Upper lobe of left lung (tissue), 6 donors: ENCODE measurements around the gene NAALADL1. TPM values are rescaled to one million over a fixed set of nuclear protein-coding genes. Genes with fewer than 3 reads are reported as not detected.
A peak's percentile ranks its signal among the peaks of the same experiment; 100 is the strongest.
"Not testable (repeated sequence)": the region's sequence is repeated elsewhere in the genome, so short reads cannot be mapped to it uniquely, and the experiment has no call there.

Experiments used
- ATAC-seq, 2 donors: fragments of 200-7000 bp; cut with Tn5 transposase; one replicate each; pipeline ENCODE4 v1.9.1; 2022; ENCODE audit warnings: mild to moderate bottlenecking in 2 of 2, moderate library complexity in 2 of 2; ENCODE audit not compliant: low FRiP score in 2 of 2
- DNase-seq, 2 donors: peaks; one replicate each; pipeline ENCODE4 v3.0.0-alpha.2; 2019 to 2020
- H3K27ac ChIP-seq, 4 donors: fragments of 200-600 bp; sonication (generic); one replicate each; pipeline ENCODE4 v1.5.1; 2016 to 2019
- H3K27me3 ChIP-seq, 4 donors: fragments of 200-600 bp; sonication (generic); one replicate each; pipeline ENCODE4 v1.5.1; 2017 to 2019
- H3K36me3 ChIP-seq, 4 donors: fragments of 200-600 bp; sonication (generic); one replicate each; pipeline ENCODE4 v1.5.1; 2016 to 2019
- H3K4me1 ChIP-seq, 4 donors: fragments of 200-600 bp; sonication (generic); one replicate each; pipeline ENCODE4 v1.5.1; 2018 to 2019
- H3K4me3 ChIP-seq, 4 donors: fragments of 200-600 bp; sonication (generic); one replicate each; pipeline ENCODE4 v1.5.1; 2017 to 2019; ENCODE audit warnings: mild to moderate bottlenecking in 2 of 4, moderate library complexity in 1 of 4
- H3K9me3 ChIP-seq, 4 donors: fragments of 200-600 bp; sonication (generic); one replicate each; pipeline ENCODE4 v1.5.1; 2018 to 2019
- EP300 ChIP-seq, 4 donors: sonication (generic); formaldehyde crosslinking; IDR thresholded peaks; one replicate each; pipeline ENCODE4 v1.5.1; 2017; ENCODE audit warnings: antibody characterized with exemption in 4 of 4, control low read depth in 2 of 4
- POLR2A ChIP-seq, 4 donors: fragments of 450-650 bp; IDR thresholded peaks; one replicate each; pipeline ENCODE4 v1.5.1; 2016 to 2017; ENCODE audit warnings: antibody characterized with exemption in 4 of 4, mild to moderate bottlenecking in 2 of 4
- POLR2AphosphoS5 ChIP-seq, 2 donors: sonication (generic); formaldehyde crosslinking; IDR thresholded peaks; one replicate each; pipeline ENCODE4 v1.5.1; 2017; ENCODE audit warnings: antibody characterized with exemption in 2 of 2
- WGBS, 2 donors: methylation state at CpG; one replicate each; pipeline ENCODE4 v1.1.5; 2017 to 2018; 5-methylcytosine and 5-hydroxymethylcytosine counted together
- total RNA-seq, 6 donors: library from RNA; depleted of rRNA in 4 of 6; stranded (reverse); fragments of >200 nt in 4 of 6; gene quantifications; one replicate each; pipeline versions ENCODE4 v1.1.0 to v1.2.1, GENCODE V29; 2016 to 2021
- TF ChIP-seq, protein P1 (sequence below), 6 experiments: fragments of 450-650 bp in 4 of 6; fragments of 200-600 bp in 2 of 6; sonication (generic) in 2 of 6; IDR thresholded peaks; one replicate each; pipeline ENCODE4 v1.5.1; 2016 to 2019; ENCODE audit warnings: antibody characterized with exemption in 6 of 6
- donor health status: DM: no; HTN: no; CAD: no; lungs with moderate emphysema.
- donor health status: DM: no; HTN: yes; CAD: no; lungs with severe emphysema.

The NAALADL1 gene
- total RNA-seq, 6 donors from 2014 or later: 5.9 to 27.2 (median 9.1) TPM

- Histone ChIP-seq H3K36me3 (peaks cover 0 to 3% (median 1%) of the 10 kb centered on the region in 4 donors), H3K4me3 (peak overlapping the region; percentile 56 to 83 (median 68)), H3K4me1 (peaks cover 15 to 27% (median 21%) of the 10 kb centered on the region in 4 donors), H3K27me3 (no peaks in the 10 kb centered on the region), H3K9me3 (no peaks in the 10 kb centered on the region), H3K27ac (peak overlapping the region; percentile 95 to 98 (median 97))
- ATAC-seq: peak; percentile 96
- peak; percentile 95 to 97 for DNase-seq
- TF ChIP-seq EP300 (IDR thresholded peaks at IDR 0.05) (no peak), POLR2AphosphoS5 (IDR thresholded peaks at IDR 0.05) (peak; percentile 67 to 69), POLR2A (IDR thresholded peaks at IDR 0.05) (peak in 3 of 4 donors; percentile 36 to 67 (median 39))
- TF ChIP-seq, protein P1, sequence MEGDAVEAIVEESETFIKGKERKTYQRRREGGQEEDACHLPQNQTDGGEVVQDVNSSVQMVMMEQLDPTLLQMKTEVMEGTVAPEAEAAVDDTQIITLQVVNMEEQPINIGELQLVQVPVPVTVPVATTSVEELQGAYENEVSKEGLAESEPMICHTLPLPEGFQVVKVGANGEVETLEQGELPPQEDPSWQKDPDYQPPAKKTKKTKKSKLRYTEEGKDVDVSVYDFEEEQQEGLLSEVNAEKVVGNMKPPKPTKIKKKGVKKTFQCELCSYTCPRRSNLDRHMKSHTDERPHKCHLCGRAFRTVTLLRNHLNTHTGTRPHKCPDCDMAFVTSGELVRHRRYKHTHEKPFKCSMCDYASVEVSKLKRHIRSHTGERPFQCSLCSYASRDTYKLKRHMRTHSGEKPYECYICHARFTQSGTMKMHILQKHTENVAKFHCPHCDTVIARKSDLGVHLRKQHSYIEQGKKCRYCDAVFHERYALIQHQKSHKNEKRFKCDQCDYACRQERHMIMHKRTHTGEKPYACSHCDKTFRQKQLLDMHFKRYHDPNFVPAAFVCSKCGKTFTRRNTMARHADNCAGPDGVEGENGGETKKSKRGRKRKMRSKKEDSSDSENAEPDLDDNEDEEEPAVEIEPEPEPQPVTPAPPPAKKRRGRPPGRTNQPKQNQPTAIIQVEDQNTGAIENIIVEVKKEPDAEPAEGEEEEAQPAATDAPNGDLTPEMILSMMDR (IDR thresholded peaks at IDR 0.05): peak; percentile 71 to 89 (median 86)
- 12 to 37% methylated on average over 6 to 19 of the region's 22 CpGs for WGBS, 2 donors
Measured at GRCh38 chr11:65013130-65013887, 45.0 kb downstream of the NAALADL1 start.

DNA sequence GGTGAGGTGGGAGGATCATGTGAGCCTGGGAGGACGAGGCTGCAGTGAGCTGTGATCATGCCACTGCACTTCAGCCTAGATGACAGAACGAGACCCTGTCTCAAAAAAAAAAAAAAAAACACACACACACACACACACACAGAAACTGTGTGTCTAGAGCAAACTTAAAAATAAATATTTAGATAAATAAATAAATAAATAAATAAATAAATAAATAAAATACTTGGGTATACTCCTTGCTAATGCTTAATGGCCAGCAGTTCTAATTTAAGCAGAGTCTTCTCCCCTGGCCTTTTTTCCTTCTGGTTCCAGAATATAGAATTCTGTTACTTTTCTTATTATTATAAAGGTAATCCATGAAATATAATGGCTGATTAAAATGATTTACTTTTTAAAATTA, 49.5 kb downstream of the NAALADL1 start:
- 83 to 85% methylated on average over 2 of the region's 2 CpGs for WGBS, 2 donors
- H3K27ac ChIP-seq: no peak overlapping the region
- H3K36me3 ChIP-seq: no peaks in the 10 kb centered on the region
- H3K9me3 ChIP-seq: no peaks in the 10 kb centered on the region
- H3K4me3 ChIP-seq: no peak overlapping the region
- peaks cover 6 to 14% (median 10%) of the 10 kb centered on the region in 4 donors for H3K4me1 ChIP-seq
- TF ChIP-seq, protein P1 (IDR thresholded peaks at IDR 0.05): no peak
- TF ChIP-seq POLR2A (IDR thresholded peaks at IDR 0.05) (no peak), EP300 (IDR thresholded peaks at IDR 0.05) (no peak), POLR2AphosphoS5 (IDR thresholded peaks at IDR 0.05) (no peak)
- no peak for ATAC-seq
- DNase-seq: no peak
- no peaks in the 10 kb centered on the region for H3K27me3 ChIP-seq

DNA sequence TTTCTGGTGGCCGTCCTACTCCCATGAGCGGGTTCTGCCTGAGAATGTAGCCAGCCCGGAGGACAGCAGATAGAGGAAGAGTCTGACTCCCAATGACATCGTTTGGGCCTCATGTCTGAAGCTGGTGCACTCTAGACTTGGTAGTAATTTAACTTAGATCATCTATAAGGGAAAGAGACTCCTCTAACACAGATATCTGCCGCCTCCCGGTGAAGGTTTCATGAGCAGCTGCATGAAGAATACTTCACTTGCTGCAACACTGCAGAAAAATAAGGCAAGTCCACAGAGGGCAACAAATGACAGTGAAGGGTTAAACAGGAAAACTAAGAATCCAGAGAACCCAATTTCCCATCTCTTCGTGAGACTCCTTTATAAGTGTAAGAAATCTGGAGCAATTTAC, 50.3 kb downstream of the NAALADL1 start:
- Histone ChIP-seq H3K27me3 (no peaks in the 10 kb centered on the region), H3K36me3 (no peaks in the 10 kb centered on the region), H3K27ac (no peak overlapping the region), H3K4me1 (peaks cover 3 to 9% (median 4%) of the 10 kb centered on the region in 4 donors), H3K4me3 (no peak overlapping the region), H3K9me3 (no peaks in the 10 kb centered on the region)
- no peak for DNase-seq
- WGBS, 2 donors: 73 to 77% methylated on average over 4 to 7 of the region's 7 CpGs
- TF ChIP-seq EP300 (IDR thresholded peaks at IDR 0.05) (no peak), POLR2A (IDR thresholded peaks at IDR 0.05) (no peak), POLR2AphosphoS5 (IDR thresholded peaks at IDR 0.05) (no peak)
- TF ChIP-seq, protein P1 (IDR thresholded peaks at IDR 0.05): no peak
- no peak for ATAC-seq

- WGBS, 2 donors: 68 to 72% methylated on average over 3 of the region's 3 CpGs
- not testable (repeated sequence) for DNase-seq, H3K4me3 ChIP-seq, H3K27ac ChIP-seq, H3K36me3 ChIP-seq, ATAC-seq, H3K4me1 ChIP-seq, H3K27me3 ChIP-seq, H3K9me3 ChIP-seq
Measured at GRCh38 chr11:65003968-65004367, 54.4 kb downstream of the NAALADL1 start.

DNA sequence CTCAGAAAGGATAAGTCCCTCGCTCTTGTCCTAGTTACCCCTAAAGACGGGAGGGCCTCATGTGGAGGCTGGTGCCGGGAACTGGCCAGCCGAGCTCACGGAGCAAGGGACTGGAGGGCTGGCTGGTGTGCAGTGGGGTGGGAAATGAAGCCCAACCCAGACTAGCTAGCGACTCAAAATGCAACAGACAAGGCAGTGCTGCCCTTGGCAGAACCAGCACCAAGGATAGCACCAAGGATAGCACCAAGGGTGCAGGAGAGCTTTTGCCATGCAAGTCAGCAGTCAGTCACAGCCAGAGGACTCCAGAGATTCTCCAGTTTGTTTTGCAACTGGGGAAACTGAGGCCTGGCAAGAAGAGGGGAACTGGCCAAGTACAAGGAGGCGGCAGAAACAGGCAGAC, 55.1 kb downstream of the NAALADL1 start:
- H3K36me3 ChIP-seq: no peaks in the 10 kb centered on the region
- H3K4me3 ChIP-seq: no peak overlapping the region
- no peaks in the 10 kb centered on the region for H3K27me3 ChIP-seq
- no peak overlapping the region for H3K27ac ChIP-seq
- TF ChIP-seq POLR2AphosphoS5 (IDR thresholded peaks at IDR 0.05): no peak
- TF ChIP-seq EP300 (IDR thresholded peaks at IDR 0.05): no peak
- TF ChIP-seq, protein P1 (IDR thresholded peaks at IDR 0.05): no peak
- no peak for TF ChIP-seq POLR2A (IDR thresholded peaks at IDR 0.05)
- no peak for DNase-seq
- 83 to 90% methylated on average over 7 of the region's 7 CpGs for WGBS, 2 donors
- H3K9me3 ChIP-seq: no peaks in the 10 kb centered on the region
- H3K4me1 ChIP-seq: no peaks in the 10 kb centered on the region
- ATAC-seq: no peak
